Measurements from ENCODE around the gene IRF2BP1. TPM values are rescaled to one million over a fixed set of nuclear protein-coding genes. Genes with fewer than 3 reads are reported as not detected.
A peak's percentile ranks its signal among the peaks of the same experiment; 100 is the strongest.

IRF2BP1 gene
- total RNA-seq (2022) (36.9 and 37.4 TPM in 2 replicates), Bru-seq, nascent RNA (percentile 54 among the genes with signal in this experiment), BruChase-seq, experiment 1, labeled RNA remaining after a 6-hour chase (percentile 70 among the genes with signal in this experiment), BruChase-seq, experiment 2, labeled RNA remaining after a 2-hour chase (percentile 92 among the genes with signal in this experiment)
- long read RNA-seq, transcript IRF2BP1-201 (1 exons, 2,564 nt): major isoform, 57 of 57 reads
- long read RNA-seq, partial matches to known transcripts: 0 of 57 reads
- long read RNA-seq, other reads (novel, unspliced or antisense): 0 of 57 reads

- Mint-ChIP-seq H3K9me3 (ENCODE audit: low read depth, unreplicated experiment) (no peaks in the 10 kb centered on the region), H3K4me1 (ENCODE audit: low read depth, unreplicated experiment) (peaks cover 24% of the 10 kb centered on the region), H3K27ac (ENCODE audit: unreplicated experiment) (peak within 1 kb of the TSS; percentile 71), H3K36me3 (ENCODE audit: insufficient read depth, unreplicated experiment) (peaks cover 54% of the 10 kb centered on the region), H3K4me3 (ENCODE audit: low read depth, unreplicated experiment) (peak within 1 kb of the TSS; percentile 82), H3K27me3 (ENCODE audit: unreplicated experiment) (no peaks in the 10 kb centered on the region)
- TF ChIP-seq CTCF (IDR thresholded peaks at IDR 0.05; ENCODE audit: unreplicated experiment): no peak
- no TSS peak for BruUV-seq (replicated peaks)
- DNase-seq: peak; percentile 95
- CTCF ChIA-PET: interaction anchor here (0.5 to 2.2 kb wide), 9 partner anchors 17 to 1415 kb away, joined by 3 to 8 read pairs (median 3); partner anchors contain the start of genes CCDC61, FOXA3, MYPOP and SNRPD2
- intact Hi-C loops (cut with micrococcal nuclease; ENCODE audit: unreplicated experiment): no loop called here
Observed at GRCh38 chr19:45885556-45886426, at the start of gene IRF2BP1. IRF2BP1 (minus strand) TSS chr19:45886141; CDS start chr19:45885774, 367 bp downstream.

- no peak for DNase-seq
- Mint-ChIP-seq H3K36me3 (ENCODE audit: insufficient read depth, unreplicated experiment) (no peaks in the 10 kb centered on the region), H3K27ac (ENCODE audit: unreplicated experiment) (no peak overlapping the region), H3K4me3 (ENCODE audit: low read depth, unreplicated experiment) (no peak overlapping the region), H3K9me3 (ENCODE audit: low read depth, unreplicated experiment) (no peaks in the 10 kb centered on the region), H3K4me1 (ENCODE audit: low read depth, unreplicated experiment) (no peaks in the 10 kb centered on the region), H3K27me3 (ENCODE audit: unreplicated experiment) (peaks cover 64% of the 10 kb centered on the region)
- intact Hi-C loops (cut with micrococcal nuclease; ENCODE audit: unreplicated experiment): no loop called here
- BruUV-seq (replicated peaks): no TSS peak
- CTCF ChIA-PET: no interaction called here
- no peak for TF ChIP-seq CTCF (IDR thresholded peaks at IDR 0.05; ENCODE audit: unreplicated experiment)
Observed at GRCh38 chr19:45935267-45935666, 49.3 kb upstream of the IRF2BP1 start.

GRCh38 chr19:45934551-45935230 is 48.8 kb upstream of the IRF2BP1 start:
- Mint-ChIP-seq H3K36me3 (ENCODE audit: insufficient read depth, unreplicated experiment) (no peaks in the 10 kb centered on the region), H3K4me1 (ENCODE audit: low read depth, unreplicated experiment) (no peaks in the 10 kb centered on the region), H3K4me3 (ENCODE audit: low read depth, unreplicated experiment) (no peak overlapping the region), H3K27me3 (ENCODE audit: unreplicated experiment) (peaks cover 70% of the 10 kb centered on the region), H3K27ac (ENCODE audit: unreplicated experiment) (no peak overlapping the region), H3K9me3 (ENCODE audit: low read depth, unreplicated experiment) (no peaks in the 10 kb centered on the region)
- CTCF ChIA-PET: no interaction called here
- DNase-seq: no peak
- BruUV-seq (replicated peaks): no TSS peak
- no peak for TF ChIP-seq CTCF (IDR thresholded peaks at IDR 0.05; ENCODE audit: unreplicated experiment)
- intact Hi-C loops (cut with micrococcal nuclease; ENCODE audit: unreplicated experiment): no loop called here

GRCh38 chr19:45933759-45934158 is 47.8 kb upstream of the IRF2BP1 start:
- CTCF ChIA-PET: no interaction called here
- intact Hi-C loops (cut with micrococcal nuclease; ENCODE audit: unreplicated experiment): no loop called here
- no peak for DNase-seq
- TF ChIP-seq CTCF (IDR thresholded peaks at IDR 0.05; ENCODE audit: unreplicated experiment): no peak
- Mint-ChIP-seq H3K27me3 (ENCODE audit: unreplicated experiment) (peaks cover 78% of the 10 kb centered on the region), H3K4me1 (ENCODE audit: low read depth, unreplicated experiment) (no peaks in the 10 kb centered on the region), H3K36me3 (ENCODE audit: insufficient read depth, unreplicated experiment) (no peaks in the 10 kb centered on the region), H3K4me3 (ENCODE audit: low read depth, unreplicated experiment) (no peak overlapping the region), H3K27ac (ENCODE audit: unreplicated experiment) (no peak overlapping the region), H3K9me3 (ENCODE audit: low read depth, unreplicated experiment) (no peaks in the 10 kb centered on the region)
- no TSS peak for BruUV-seq (replicated peaks)
